HFF-Myc (cell line): ENCODE measurements around the gene MALT1.

ENCODE experiments used
- DNase-seq: peaks from one replicate; pipeline ENCODE4 v3.0.0-alpha.2; 2011; ENCODE audit warnings: low read depth; ENCODE audit errors: extremely low read depth
- H3K4me3 ChIP-seq: replicated peaks from 2 replicates; pipeline ENCODE4 v1.5.1; 2011; ENCODE audit warnings: low read depth, mild to moderate bottlenecking, control low read depth, low read length
- CTCF ChIP-seq: IDR thresholded peaks from 2 replicates; pipeline ENCODE4 v1.5.1; 2012; ENCODE audit warnings: mild to moderate bottlenecking, low read depth, low read length, control low read depth; ENCODE audit errors: missing control alignments

Gene MALT1

GRCh38 chr18:58727776-58728500 is 56.7 kb downstream of the MALT1 start:
- no peak for TF ChIP-seq CTCF
- H3K4me3 ChIP-seq = no peak overlapping the region
- no peak for DNase-seq

- no peak for TF ChIP-seq CTCF
- H3K4me3 ChIP-seq = no peak overlapping the region
- DNase-seq = no peak
Observed at GRCh38 chr18:58728719-58729118, 57.5 kb downstream of the MALT1 start.

- no peak overlapping the region for H3K4me3 ChIP-seq
- no peak for DNase-seq
- no peak for TF ChIP-seq CTCF
Observed at GRCh38 chr18:58730618-58731017, 59.4 kb downstream of the MALT1 start.

GRCh38 chr18:58732471-58732870 is 61.2 kb downstream of the MALT1 start:
- TF ChIP-seq CTCF = no peak
- H3K4me3 ChIP-seq = no peak overlapping the region
- DNase-seq = no peak

GRCh38 chr18:58733866-58734265 is 62.6 kb downstream of the MALT1 start:
- TF ChIP-seq CTCF = no peak
- no peak for DNase-seq
- H3K4me3 ChIP-seq = no peak overlapping the region

GRCh38 chr18:58738322-58738721 is 67.1 kb downstream of the MALT1 start:
- DNase-seq = no peak
- TF ChIP-seq CTCF = no peak
- H3K4me3 ChIP-seq = no peak overlapping the region

- H3K4me3 ChIP-seq = no peak overlapping the region
- DNase-seq = no peak
- TF ChIP-seq CTCF = no peak
Observed at GRCh38 chr18:58745914-58746313, 74.6 kb downstream of the MALT1 start.
